ENCODE results near the gene DENND1A.
"Not testable (repeated sequence)": the region's sequence is repeated elsewhere in the genome, so short reads cannot be mapped to it uniquely, and the experiment has no call there.

DENND1A gene

GRCh38 chr9:123341816-123342215 is 588.1 kb downstream of the DENND1A start:
- DNase-seq (ENCODE audit: low spot score): no peak

- DNase-seq (ENCODE audit: low spot score): peak; percentile 77
Measured at GRCh38 chr9:123339666-123340510, 590.0 kb downstream of the DENND1A start.

- DNase-seq (ENCODE audit: low spot score): peak; percentile 81
Measured at GRCh38 chr9:123338710-123339665, 590.9 kb downstream of the DENND1A start.

- DNase-seq (ENCODE audit: low spot score): no peak
Measured at GRCh38 chr9:123337971-123338370, 592.0 kb downstream of the DENND1A start.

DNA sequence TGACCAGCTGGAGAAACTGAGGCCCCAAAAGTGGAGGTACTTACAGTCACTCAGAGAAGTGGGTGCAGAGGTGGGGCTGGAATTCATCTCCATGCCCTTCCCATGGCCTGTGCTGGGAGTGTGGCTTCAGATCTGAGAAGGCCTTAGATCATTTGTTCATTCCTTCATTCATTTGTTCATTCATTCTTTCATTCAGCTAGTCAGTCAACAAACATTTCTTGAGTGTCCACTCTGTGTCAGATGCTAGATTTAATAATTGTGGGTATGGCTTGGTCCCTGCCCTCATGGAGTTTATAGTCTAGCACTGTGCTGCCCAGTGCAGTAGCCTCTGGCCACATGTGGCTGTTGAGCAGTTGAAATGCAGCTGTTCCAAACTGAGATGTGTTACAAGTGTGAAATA is 593.0 kb downstream of the DENND1A start:
- DNase-seq (ENCODE audit: low spot score): no peak

DNA sequence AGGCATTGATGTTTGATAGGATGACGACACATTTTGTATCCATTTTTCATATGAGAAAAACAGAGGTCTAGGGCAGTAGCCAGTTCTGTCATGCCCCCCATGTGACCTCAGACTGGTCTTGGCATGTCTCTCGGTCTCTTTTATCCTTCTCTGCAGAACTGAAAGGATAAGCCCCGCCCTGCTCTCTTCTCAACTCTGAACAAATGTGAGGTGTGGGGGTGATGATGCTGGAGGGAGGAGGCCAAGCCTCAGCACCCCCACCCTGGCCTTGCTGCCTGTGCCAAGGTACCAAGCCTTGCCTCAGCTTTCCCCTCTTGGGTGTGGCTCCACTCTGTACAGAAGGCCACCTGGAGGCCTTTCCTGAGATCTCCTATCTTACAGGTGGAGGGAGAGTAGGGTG is 593.5 kb downstream of the DENND1A start:
- DNase-seq (ENCODE audit: low spot score): no peak

- DNase-seq (ENCODE audit: low spot score): no peak
Measured at GRCh38 chr9:123335986-123336329, 594.0 kb downstream of the DENND1A start.

DNA sequence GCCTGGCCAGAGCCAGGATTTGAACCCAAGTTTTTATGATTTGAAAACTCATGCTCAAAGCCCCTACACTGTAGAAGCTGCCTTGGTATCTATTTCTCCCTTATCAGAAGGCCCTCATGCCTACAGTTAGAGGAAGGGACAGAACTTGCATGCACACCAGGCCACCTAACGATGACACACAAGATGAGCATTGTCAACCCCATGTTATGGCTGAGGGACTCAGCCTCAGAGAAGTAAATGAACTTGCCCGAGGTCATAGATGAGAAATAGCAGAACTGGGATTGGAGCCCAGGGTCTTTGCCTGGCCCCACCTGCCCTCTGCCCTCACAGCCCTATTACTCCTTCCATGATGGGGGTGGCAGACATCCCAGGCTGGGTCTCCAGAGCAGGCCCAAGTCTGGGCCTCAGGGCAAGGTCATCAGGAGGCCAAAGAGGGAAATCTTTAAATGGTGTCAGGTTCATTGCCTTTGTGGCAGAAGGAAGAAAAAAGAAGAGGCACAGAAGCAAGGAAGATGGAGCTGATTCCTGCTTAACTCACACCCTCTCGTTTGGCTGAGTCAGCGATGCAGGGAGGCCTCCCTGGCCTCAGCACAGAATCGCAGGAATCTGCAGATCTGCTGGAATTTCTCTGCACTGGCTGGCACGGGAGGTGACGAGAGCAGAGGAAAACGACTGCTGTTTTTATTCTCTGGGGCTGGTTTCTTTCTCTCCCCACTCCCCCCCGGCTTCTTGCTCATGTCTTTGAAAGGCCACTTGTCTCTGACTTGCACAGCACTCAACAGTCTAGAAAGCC is 594.5 kb downstream of the DENND1A start:
- no peak for DNase-seq (ENCODE audit: low spot score)

DNA sequence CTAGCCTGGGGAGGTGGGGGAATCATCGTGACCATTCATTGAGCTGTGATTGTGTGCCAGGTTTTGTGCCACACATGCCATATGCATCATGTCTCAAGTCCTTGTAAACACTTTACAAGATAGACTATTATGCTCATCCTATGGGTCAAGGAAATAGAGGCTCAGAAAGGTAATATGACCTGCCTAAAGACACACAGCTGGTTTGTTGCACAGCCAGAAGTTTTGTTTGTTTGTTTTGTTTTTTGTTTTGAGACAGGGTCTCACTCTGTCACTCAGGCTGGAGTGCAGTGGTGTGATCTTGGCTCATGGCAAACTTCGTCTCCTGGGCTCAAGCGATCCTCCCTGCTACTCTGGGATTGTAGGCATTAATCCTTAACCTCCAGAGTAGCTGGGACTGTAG is 595.3 kb downstream of the DENND1A start:
- no peak for DNase-seq (ENCODE audit: low spot score)

- not testable (repeated sequence) for DNase-seq (ENCODE audit: low spot score)
Measured at GRCh38 chr9:123333058-123333669, 596.8 kb downstream of the DENND1A start.

GRCh38 chr9:123331346-123332060 is 598.4 kb downstream of the DENND1A start:
- no peak for DNase-seq (ENCODE audit: low spot score)
